ENCODE measurements around the gene DHRSX. TPM values are rescaled to one million over a fixed set of nuclear protein-coding genes. Genes with fewer than 3 reads are reported as not detected.
A peak's percentile ranks its signal among the peaks of the same experiment; 100 is the strongest.

DHRSX gene
- total and polyA plus RNA-seq, 9 of the 15 experiments (the other 6 are each of a cell fraction or from before 2014, with no cell fraction given) = 0.59 to 11.0 (median 6.2) TPM

GRCh38 chrX:2502668-2503519 is 2.1 kb upstream of the DHRSX start (continued):
- TF ChIP-seq SMARCE1 (IDR thresholded peaks at IDR 0.05) (peak; percentile 47; the same call in 1 of the 2 replicates), ZNF3 (CRISPR knock-in tag; IDR thresholded peaks at IDR 0.05) (no peak), STAG1 (CRISPR knock-in tag; IDR thresholded peaks at IDR 0.05; ENCODE audit: borderline replicate concordance) (no peak), SMC3 (conservative IDR thresholded peaks at IDR 0.05; ENCODE audit: insufficient read depth, low read depth, low read length) (no peak), NFIC (IDR thresholded peaks at IDR 0.05) (no peak; the same call in 1 of the 2 replicates), PCBP1 (IDR thresholded peaks at IDR 0.05; ENCODE audit: low read depth, low read length, poor library complexity, severe bottlenecking) (no peak), SNRNP70 (optimal IDR thresholded peaks at IDR 0.05; ENCODE audit: low read depth, low read length) (no peak), SP1 (CRISPR knock-in tag; IDR thresholded peaks at IDR 0.05) (no peak), HDAC6 (IDR thresholded peaks at IDR 0.05; ENCODE audit: low read depth, low read length) (no peak), TEAD2 (tag; IDR thresholded peaks at IDR 0.05) (peak; percentile 90), MTA3 (IDR thresholded peaks at IDR 0.05; ENCODE audit: borderline replicate concordance) (peak; percentile 41; the same call in 1 of the 2 replicates), FOSL1 (tag; conservative IDR thresholded peaks at IDR 0.05) (peak; percentile 40)
- TF ChIP-seq, protein P1, sequence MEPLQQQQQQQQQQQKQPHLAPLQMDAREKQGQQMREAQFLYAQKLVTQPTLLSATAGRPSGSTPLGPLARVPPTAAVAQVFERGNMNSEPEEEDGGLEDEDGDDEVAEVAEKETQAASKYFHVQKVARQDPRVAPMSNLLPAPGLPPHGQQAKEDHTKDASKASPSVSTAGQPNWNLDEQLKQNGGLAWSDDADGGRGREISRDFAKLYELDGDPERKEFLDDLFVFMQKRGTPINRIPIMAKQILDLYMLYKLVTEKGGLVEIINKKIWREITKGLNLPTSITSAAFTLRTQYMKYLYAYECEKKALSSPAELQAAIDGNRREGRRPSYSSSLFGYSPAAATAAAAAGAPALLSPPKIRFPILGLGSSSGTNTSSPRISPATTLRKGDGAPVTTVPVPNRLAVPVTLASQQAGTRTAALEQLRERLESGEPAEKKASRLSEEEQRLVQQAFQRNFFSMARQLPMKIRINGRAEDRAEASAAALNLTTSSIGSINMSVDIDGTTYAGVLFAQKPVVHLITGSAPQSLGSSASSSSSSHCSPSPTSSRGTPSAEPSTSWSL (CRISPR knock-in tag; IDR thresholded peaks at IDR 0.05; ENCODE audit: borderline replicate concordance) = peak; percentile 70; the same call in 1 of the 2 replicates
- TF ChIP-seq, protein P2, sequence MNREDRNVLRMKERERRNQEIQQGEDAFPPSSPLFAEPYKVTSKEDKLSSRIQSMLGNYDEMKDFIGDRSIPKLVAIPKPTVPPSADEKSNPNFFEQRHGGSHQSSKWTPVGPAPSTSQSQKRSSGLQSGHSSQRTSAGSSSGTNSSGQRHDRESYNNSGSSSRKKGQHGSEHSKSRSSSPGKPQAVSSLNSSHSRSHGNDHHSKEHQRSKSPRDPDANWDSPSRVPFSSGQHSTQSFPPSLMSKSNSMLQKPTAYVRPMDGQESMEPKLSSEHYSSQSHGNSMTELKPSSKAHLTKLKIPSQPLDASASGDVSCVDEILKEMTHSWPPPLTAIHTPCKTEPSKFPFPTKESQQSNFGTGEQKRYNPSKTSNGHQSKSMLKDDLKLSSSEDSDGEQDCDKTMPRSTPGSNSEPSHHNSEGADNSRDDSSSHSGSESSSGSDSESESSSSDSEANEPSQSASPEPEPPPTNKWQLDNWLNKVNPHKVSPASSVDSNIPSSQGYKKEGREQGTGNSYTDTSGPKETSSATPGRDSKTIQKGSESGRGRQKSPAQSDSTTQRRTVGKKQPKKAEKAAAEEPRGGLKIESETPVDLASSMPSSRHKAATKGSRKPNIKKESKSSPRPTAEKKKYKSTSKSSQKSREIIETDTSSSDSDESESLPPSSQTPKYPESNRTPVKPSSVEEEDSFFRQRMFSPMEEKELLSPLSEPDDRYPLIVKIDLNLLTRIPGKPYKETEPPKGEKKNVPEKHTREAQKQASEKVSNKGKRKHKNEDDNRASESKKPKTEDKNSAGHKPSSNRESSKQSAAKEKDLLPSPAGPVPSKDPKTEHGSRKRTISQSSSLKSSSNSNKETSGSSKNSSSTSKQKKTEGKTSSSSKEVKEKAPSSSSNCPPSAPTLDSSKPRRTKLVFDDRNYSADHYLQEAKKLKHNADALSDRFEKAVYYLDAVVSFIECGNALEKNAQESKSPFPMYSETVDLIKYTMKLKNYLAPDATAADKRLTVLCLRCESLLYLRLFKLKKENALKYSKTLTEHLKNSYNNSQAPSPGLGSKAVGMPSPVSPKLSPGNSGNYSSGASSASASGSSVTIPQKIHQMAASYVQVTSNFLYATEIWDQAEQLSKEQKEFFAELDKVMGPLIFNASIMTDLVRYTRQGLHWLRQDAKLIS (CRISPR knock-in tag; IDR thresholded peaks at IDR 0.05) = no peak
- TF ChIP-seq, protein P3, sequence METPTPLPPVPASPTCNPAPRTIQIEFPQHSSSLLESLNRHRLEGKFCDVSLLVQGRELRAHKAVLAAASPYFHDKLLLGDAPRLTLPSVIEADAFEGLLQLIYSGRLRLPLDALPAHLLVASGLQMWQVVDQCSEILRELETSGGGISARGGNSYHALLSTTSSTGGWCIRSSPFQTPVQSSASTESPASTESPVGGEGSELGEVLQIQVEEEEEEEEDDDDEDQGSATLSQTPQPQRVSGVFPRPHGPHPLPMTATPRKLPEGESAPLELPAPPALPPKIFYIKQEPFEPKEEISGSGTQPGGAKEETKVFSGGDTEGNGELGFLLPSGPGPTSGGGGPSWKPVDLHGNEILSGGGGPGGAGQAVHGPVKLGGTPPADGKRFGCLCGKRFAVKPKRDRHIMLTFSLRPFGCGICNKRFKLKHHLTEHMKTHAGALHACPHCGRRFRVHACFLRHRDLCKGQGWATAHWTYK (CRISPR knock-in tag; IDR thresholded peaks at IDR 0.05) = peak; percentile 98
- TF ChIP-seq, protein P4, sequence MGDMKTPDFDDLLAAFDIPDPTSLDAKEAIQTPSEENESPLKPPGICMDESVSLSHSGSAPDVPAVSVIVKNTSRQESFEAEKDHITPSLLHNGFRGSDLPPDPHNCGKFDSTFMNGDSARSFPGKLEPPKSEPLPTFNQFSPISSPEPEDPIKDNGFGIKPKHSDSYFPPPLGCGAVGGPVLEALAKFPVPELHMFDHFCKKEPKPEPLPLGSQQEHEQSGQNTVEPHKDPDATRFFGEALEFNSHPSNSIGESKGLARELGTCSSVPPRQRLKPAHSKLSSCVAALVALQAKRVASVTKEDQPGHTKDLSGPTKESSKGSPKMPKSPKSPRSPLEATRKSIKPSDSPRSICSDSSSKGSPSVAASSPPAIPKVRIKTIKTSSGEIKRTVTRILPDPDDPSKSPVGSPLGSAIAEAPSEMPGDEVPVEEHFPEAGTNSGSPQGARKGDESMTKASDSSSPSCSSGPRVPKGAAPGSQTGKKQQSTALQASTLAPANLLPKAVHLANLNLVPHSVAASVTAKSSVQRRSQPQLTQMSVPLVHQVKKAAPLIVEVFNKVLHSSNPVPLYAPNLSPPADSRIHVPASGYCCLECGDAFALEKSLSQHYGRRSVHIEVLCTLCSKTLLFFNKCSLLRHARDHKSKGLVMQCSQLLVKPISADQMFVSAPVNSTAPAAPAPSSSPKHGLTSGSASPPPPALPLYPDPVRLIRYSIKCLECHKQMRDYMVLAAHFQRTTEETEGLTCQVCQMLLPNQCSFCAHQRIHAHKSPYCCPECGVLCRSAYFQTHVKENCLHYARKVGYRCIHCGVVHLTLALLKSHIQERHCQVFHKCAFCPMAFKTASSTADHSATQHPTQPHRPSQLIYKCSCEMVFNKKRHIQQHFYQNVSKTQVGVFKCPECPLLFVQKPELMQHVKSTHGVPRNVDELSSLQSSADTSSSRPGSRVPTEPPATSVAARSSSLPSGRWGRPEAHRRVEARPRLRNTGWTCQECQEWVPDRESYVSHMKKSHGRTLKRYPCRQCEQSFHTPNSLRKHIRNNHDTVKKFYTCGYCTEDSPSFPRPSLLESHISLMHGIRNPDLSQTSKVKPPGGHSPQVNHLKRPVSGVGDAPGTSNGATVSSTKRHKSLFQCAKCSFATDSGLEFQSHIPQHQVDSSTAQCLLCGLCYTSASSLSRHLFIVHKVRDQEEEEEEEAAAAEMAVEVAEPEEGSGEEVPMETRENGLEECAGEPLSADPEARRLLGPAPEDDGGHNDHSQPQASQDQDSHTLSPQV (IDR thresholded peaks at IDR 0.05) = peak; percentile 98
